ENCODE data around the gene SLC6A6. TPM values are rescaled to one million over a fixed set of nuclear protein-coding genes. Genes with fewer than 3 reads are reported as not detected.

The SLC6A6 gene
- total RNA-seq, 4 donors from 2014 or later: 4.4 to 10.5 (median 7.7) TPM

GRCh38 chr3:14430706-14431451, 28.5 kb downstream of the SLC6A6 start:
- no peaks in the 10 kb centered on the region for H3K9me3 ChIP-seq
- intact Hi-C loops (cut with DNase I; ENCODE audit: low total_unique reads): no loop called here
- DNase-seq: no peak
- in situ Hi-C loops (cut with MboI; ENCODE audit: low pct_ligation_motif_present in 1 of 4, low pct_unique_long_range_greater_than_20kb in 1 of 4, low sequenced_read_pairs in 3 of 4): no loop called here
- no peak for TF ChIP-seq CTCF (IDR thresholded peaks at IDR 0.05)
- TF ChIP-seq EP300 (IDR thresholded peaks at IDR 0.05; ENCODE audit: low read depth): no peak
- no peak for TF ChIP-seq POLR2A (IDR thresholded peaks at IDR 0.05)
- TF ChIP-seq POLR2AphosphoS5 (IDR thresholded peaks at IDR 0.05): no peak
- peak overlapping the region; percentile 70 to 80 (median 76) for H3K27ac ChIP-seq
- no peaks in the 10 kb centered on the region for H3K27me3 ChIP-seq
- no peak overlapping the region for H3K4me3 ChIP-seq
- no peaks in the 10 kb centered on the region for H3K36me3 ChIP-seq
- H3K4me1 ChIP-seq: peaks cover 32 to 59% (median 35%) of the 10 kb centered on the region in 4 donors
- 28 to 79% methylated on average over 3 to 12 of the region's 12 CpGs for WGBS, 2 donors (ENCODE audit: low coverage in 1 of 2)

- DNase-seq: peak; percentile 34
- H3K36me3 ChIP-seq: no peaks in the 10 kb centered on the region
- no peak for TF ChIP-seq POLR2A (IDR thresholded peaks at IDR 0.05)
- TF ChIP-seq POLR2AphosphoS5 (IDR thresholded peaks at IDR 0.05): no peak
- TF ChIP-seq CTCF (IDR thresholded peaks at IDR 0.05): no peak
- no peak for TF ChIP-seq EP300 (IDR thresholded peaks at IDR 0.05; ENCODE audit: low read depth)
- no peaks in the 10 kb centered on the region for H3K9me3 ChIP-seq
- H3K4me3 ChIP-seq: no peak overlapping the region
- peaks cover 32 to 63% (median 35%) of the 10 kb centered on the region in 4 donors for H3K4me1 ChIP-seq
- WGBS, 2 donors (ENCODE audit: low coverage in 1 of 2): 50 to 51% methylated on average over 6 to 10 of the region's 10 CpGs
- H3K27me3 ChIP-seq: no peaks in the 10 kb centered on the region
- H3K27ac ChIP-seq: peak overlapping the region; percentile 70 to 80 (median 76)
- in situ Hi-C loops (cut with MboI; ENCODE audit: low pct_ligation_motif_present in 1 of 4, low pct_unique_long_range_greater_than_20kb in 1 of 4, low sequenced_read_pairs in 3 of 4): no loop called here
- intact Hi-C loops (cut with DNase I; ENCODE audit: low total_unique reads): no loop called here
Measured at GRCh38 chr3:14431452-14431916, 29.1 kb downstream of the SLC6A6 start.

GRCh38 chr3:14431917-14432834, 29.8 kb downstream of the SLC6A6 start:
- no peak for TF ChIP-seq POLR2A (IDR thresholded peaks at IDR 0.05)
- peak; percentile 38 to 68 (median 53) for TF ChIP-seq POLR2AphosphoS5 (IDR thresholded peaks at IDR 0.05)
- Histone ChIP-seq H3K36me3 (no peaks in the 10 kb centered on the region), H3K9me3 (no peaks in the 10 kb centered on the region), H3K27me3 (no peaks in the 10 kb centered on the region), H3K4me1 (peaks cover 32 to 65% (median 35%) of the 10 kb centered on the region in 4 donors), H3K27ac (peak overlapping the region; percentile 70 to 80 (median 76)), H3K4me3 (no peak overlapping the region)
- DNase-seq: peak; percentile 93
- in situ Hi-C loops (cut with MboI; ENCODE audit: low pct_ligation_motif_present in 1 of 4, low pct_unique_long_range_greater_than_20kb in 1 of 4, low sequenced_read_pairs in 3 of 4) (no loop called here), intact Hi-C loops (cut with DNase I; ENCODE audit: low total_unique reads) (no loop called here)
- WGBS, 2 donors (ENCODE audit: low coverage in 1 of 2): 28% methylated on average over 14 of the region's 14 CpGs; no CpG with 5 or more reads in 1 of the 2 donors

- intact Hi-C loops (cut with DNase I; ENCODE audit: low total_unique reads): no loop called here
Measured at GRCh38 chr3:14433106-14433505, 30.7 kb downstream of the SLC6A6 start.

More at GRCh38 chr3:14433106-14433505, 30.7 kb downstream of the SLC6A6 start:
- TF ChIP-seq POLR2AphosphoS5 (IDR thresholded peaks at IDR 0.05) (no peak), CTCF (IDR thresholded peaks at IDR 0.05) (no peak), POLR2A (IDR thresholded peaks at IDR 0.05) (no peak), EP300 (IDR thresholded peaks at IDR 0.05; ENCODE audit: low read depth) (no peak)
- H3K9me3 ChIP-seq: no peaks in the 10 kb centered on the region
- H3K36me3 ChIP-seq: no peaks in the 10 kb centered on the region
- H3K27ac ChIP-seq: peak overlapping the region; percentile 70 to 80 (median 76)
- no peak overlapping the region for H3K4me3 ChIP-seq
- peak; percentile 34 for DNase-seq
- 66% methylated on average over 8 of the region's 8 CpGs; no CpG with 5 or more reads in 1 of the 2 donors for WGBS, 2 donors (ENCODE audit: low coverage in 1 of 2)
- no peaks in the 10 kb centered on the region for H3K27me3 ChIP-seq
- H3K4me1 ChIP-seq: peaks cover 32 to 65% (median 35%) of the 10 kb centered on the region in 4 donors
- in situ Hi-C loops (cut with MboI; ENCODE audit: low pct_ligation_motif_present in 1 of 4, low pct_unique_long_range_greater_than_20kb in 1 of 4, low sequenced_read_pairs in 3 of 4): no loop called here
